A549 (cell line): ENCODE data around the gene ACTN1.

Experiments used
- CTCF ChIP-seq: fragments of >200 bp; sonication (Bioruptor Twin); formaldehyde crosslinking; IDR thresholded peaks from 3 replicates; pipeline ENCODE4 v1.5.1; 2016
- ELK1 ChIP-seq: fragments of 150-350 bp; IDR thresholded peaks from 2 replicates; pipeline ENCODE4 v1.6.1; 2014; ENCODE audit warnings: low read depth, mild to moderate bottlenecking, low read length
- EP300 ChIP-seq, 2 experiments: fragments of >200 bp; sonication (Bioruptor Twin); formaldehyde crosslinking; IDR thresholded peaks; 2 replicates in 1 of 2; 3 replicates in 1 of 2; pipeline ENCODE4 v1.6.1; 2016 to 2017
- JUN ChIP-seq, 2 experiments: fragments of >200 bp; sonication (Bioruptor Twin); formaldehyde crosslinking; IDR thresholded peaks; 2 replicates in 1 of 2; 3 replicates in 1 of 2; pipeline ENCODE4 v1.6.1; 2016 to 2017
- KDM5A ChIP-seq: fragments of 200-600 bp; sonication (generic); IDR thresholded peaks from 2 replicates; pipeline ENCODE4 v1.6.1; 2016; ENCODE audit warnings: antibody characterized with exemption, mild to moderate bottlenecking
- MAZ ChIP-seq: fragments of 150-350 bp; IDR thresholded peaks from 2 replicates; pipeline ENCODE4 v1.6.1; 2014; ENCODE audit warnings: antibody characterized with exemption, low read depth, low read length, borderline replicate concordance
- PHF8 ChIP-seq: fragments of 200-600 bp; sonication (generic); IDR thresholded peaks from 2 replicates; pipeline ENCODE4 v1.6.1; 2016; ENCODE audit warnings: low read depth, mild to moderate bottlenecking, antibody characterized with exemption, moderate library complexity, borderline replicate concordance
- POLR2A ChIP-seq: IDR thresholded peaks from 2 replicates; pipeline ENCODE4 v1.6.1; 2012; ENCODE audit warnings: mild to moderate bottlenecking, low read length
- RNF2 ChIP-seq: fragments of 200-600 bp; sonication (generic); IDR thresholded peaks from 2 replicates; pipeline ENCODE4 v1.6.1; 2016; ENCODE audit warnings: low read depth, mild to moderate bottlenecking, antibody characterized with exemption, moderate library complexity, borderline replicate concordance
- USF2 ChIP-seq: fragments of 450-650 bp; IDR thresholded peaks from 2 replicates; pipeline ENCODE4 v1.6.1; 2014; ENCODE audit warnings: antibody characterized with exemption
- ZSCAN20 ChIP-seq: fragments of 250-450 bp; sonication (Bioruptor Pico); IDR thresholded peaks from 2 replicates; pipeline ENCODE4 v1.8.0; 2022; ENCODE audit warnings: mild to moderate bottlenecking, moderate library complexity

GRCh38 chr14:68836082-68836481 is 143.0 kb downstream of the ACTN1 start:
- no peak for TF ChIP-seq ZSCAN20 (CRISPR knock-in tag)
- no peak for TF ChIP-seq POLR2A
- no peak for TF ChIP-seq CTCF
- TF ChIP-seq ELK1 = no peak
- TF ChIP-seq JUN (IDR thresholded peaks at IDR 0.05) = no peak
- no peak for TF ChIP-seq USF2
- TF ChIP-seq PHF8 = no peak
- no peak for TF ChIP-seq KDM5A
- no peak for TF ChIP-seq MAZ
- no peak for TF ChIP-seq RNF2
- no peak for TF ChIP-seq EP300 (IDR thresholded peaks at IDR 0.05)
